Naive B cell (primary cell): ENCODE results near the gene ZNF784. TPM values are rescaled to one million over a fixed set of nuclear protein-coding genes. Genes with fewer than 3 reads are reported as not detected.

Experiments
- ATAC-seq, 2 donors: fragments of 150-1000 bp; cut with Tn5 transposase; 2 replicates each; pipeline ENCODE4 v1.10.0; 2021; ENCODE audit warnings: low read depth in 2 of 2, mild to moderate bottlenecking in 2 of 2, moderate library complexity in 2 of 2
- DNase-seq: peaks from one replicate; pipeline ENCODE4 v3.0.0; 2022
- H3K27ac Mint-ChIP-seq, 6 donors: one replicate each; pipeline ENCODE4 v1.8.0; 2020 to 2022; ENCODE audit warnings: mild to moderate bottlenecking in 6 of 6, mixed read lengths in 6 of 6, moderate library complexity in 5 of 6, inconsistent platforms in 2 of 6
- H3K27me3 Mint-ChIP-seq, 3 donors: one replicate each; pipeline ENCODE4 v1.8.0; 2021 to 2022; ENCODE audit warnings: mixed read lengths in 3 of 3, mild to moderate bottlenecking in 1 of 3
- H3K36me3 Mint-ChIP-seq, 2 donors: one replicate each; pipeline ENCODE4 v1.8.0; 2020 to 2022; ENCODE audit warnings: mixed read lengths in 2 of 2, inconsistent platforms in 1 of 2, mild to moderate bottlenecking in 1 of 2
- H3K4me1 Mint-ChIP-seq, 3 donors: one replicate each; pipeline ENCODE4 v1.8.0; 2020 to 2022; ENCODE audit warnings: mixed read lengths in 3 of 3, inconsistent platforms in 1 of 3, mild to moderate bottlenecking in 1 of 3, moderate library complexity in 1 of 3
- H3K4me3 Mint-ChIP-seq, 8 donors: one replicate each; pipeline ENCODE4 v1.8.0; 2020 to 2022; ENCODE audit warnings: mild to moderate bottlenecking in 8 of 8, mixed read lengths in 8 of 8, moderate library complexity in 8 of 8, inconsistent platforms in 2 of 8
- H3K9me3 Mint-ChIP-seq, 7 donors: one replicate each; pipeline ENCODE4 v1.8.0; 2020 to 2022; ENCODE audit warnings: mixed read lengths in 7 of 7, mild to moderate bottlenecking in 5 of 7, inconsistent platforms in 2 of 7, moderate library complexity in 1 of 7
- polyA plus RNA-seq, 6 donors: library from polyadenylated mRNA; unstranded; fragments of 300-500 nt; fragmentation: Illumina TruSeq; gene quantifications; one replicate each; pipeline ENCODE4 v1.2.3, GENCODE V29; 2021; ENCODE audit warnings: low read depth in 6 of 6

Gene ZNF784
- polyA plus RNA-seq, 6 donors from 2014 or later: 0.95 to 3.5 (median 2.7) TPM; not detected in 1

- Mint-ChIP-seq H3K4me3 (peak overlapping the region in 1 of 8 donors; percentile 29), H3K27ac (peak overlapping the region in 2 of 6 donors; percentile 26 to 49), H3K4me1 (peaks cover 12 to 31% (median 20%) of the 10 kb centered on the region in 3 donors), H3K9me3 (peaks cover 0 to 5% (median 0%) of the 10 kb centered on the region in 7 donors), H3K36me3 (no peaks in the 10 kb centered on the region), H3K27me3 (no peaks in the 10 kb centered on the region)
- no peak for DNase-seq
- no peak for ATAC-seq
Observed at GRCh38 chr19:55620410-55621204, 3.8 kb downstream of the ZNF784 start.

GRCh38 chr19:55619286-55619685 is 5.1 kb downstream of the ZNF784 start:
- Mint-ChIP-seq H3K27ac (peak overlapping the region in 2 of 6 donors; percentile 6 to 38), H3K4me1 (peaks cover 8 to 22% (median 15%) of the 10 kb centered on the region in 3 donors), H3K9me3 (peaks cover 0 to 5% (median 0%) of the 10 kb centered on the region in 7 donors), H3K27me3 (no peaks in the 10 kb centered on the region), H3K36me3 (no peaks in the 10 kb centered on the region), H3K4me3 (no peak overlapping the region)
- no peak for ATAC-seq
- DNase-seq: no peak

DNA sequence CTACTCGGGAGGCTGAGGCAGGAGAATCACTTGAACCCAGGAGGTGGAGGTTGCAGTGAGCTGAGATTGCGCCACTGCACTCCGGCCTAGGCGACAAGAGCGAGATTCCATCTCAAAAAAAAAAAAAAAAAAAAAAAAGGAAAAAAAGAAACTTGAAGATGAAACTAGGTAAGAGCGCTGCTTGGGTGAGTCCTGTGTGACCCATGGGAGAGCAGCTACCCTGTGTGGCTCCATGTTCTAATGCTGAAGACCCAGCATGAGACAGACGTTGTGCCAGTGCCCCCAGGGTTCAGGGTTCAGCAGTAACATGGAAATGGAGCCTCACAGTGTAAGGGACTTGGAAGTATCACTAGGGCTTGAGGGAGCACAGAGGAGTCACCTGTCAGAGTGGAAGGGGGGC is 5.9 kb downstream of the ZNF784 start:
- no peak for DNase-seq
- H3K4me1 Mint-ChIP-seq: peaks cover 4 to 13% (median 9%) of the 10 kb centered on the region in 3 donors
- no peaks in the 10 kb centered on the region for H3K36me3 Mint-ChIP-seq
- no peak for ATAC-seq
- peak overlapping the region in 1 of 6 donors; percentile 57 for H3K27ac Mint-ChIP-seq
- no peak overlapping the region for H3K4me3 Mint-ChIP-seq
- H3K9me3 Mint-ChIP-seq: no peaks in the 10 kb centered on the region
- H3K27me3 Mint-ChIP-seq: no peaks in the 10 kb centered on the region

- Mint-ChIP-seq H3K4me1 (peaks cover 12 to 18% (median 14%) of the 10 kb centered on the region in 3 donors), H3K9me3 (no peaks in the 10 kb centered on the region), H3K36me3 (no peaks in the 10 kb centered on the region), H3K4me3 (no peak overlapping the region), H3K27me3 (no peaks in the 10 kb centered on the region), H3K27ac (peak overlapping the region in 2 of 6 donors; percentile 61 to 69)
- no peak for DNase-seq
- ATAC-seq: no peak
Observed at GRCh38 chr19:55617426-55617825, 6.9 kb downstream of the ZNF784 start.

- H3K27me3 Mint-ChIP-seq: no peaks in the 10 kb centered on the region
Observed at GRCh38 chr19:55616395-55616875, 7.9 kb downstream of the ZNF784 start.

DNA sequence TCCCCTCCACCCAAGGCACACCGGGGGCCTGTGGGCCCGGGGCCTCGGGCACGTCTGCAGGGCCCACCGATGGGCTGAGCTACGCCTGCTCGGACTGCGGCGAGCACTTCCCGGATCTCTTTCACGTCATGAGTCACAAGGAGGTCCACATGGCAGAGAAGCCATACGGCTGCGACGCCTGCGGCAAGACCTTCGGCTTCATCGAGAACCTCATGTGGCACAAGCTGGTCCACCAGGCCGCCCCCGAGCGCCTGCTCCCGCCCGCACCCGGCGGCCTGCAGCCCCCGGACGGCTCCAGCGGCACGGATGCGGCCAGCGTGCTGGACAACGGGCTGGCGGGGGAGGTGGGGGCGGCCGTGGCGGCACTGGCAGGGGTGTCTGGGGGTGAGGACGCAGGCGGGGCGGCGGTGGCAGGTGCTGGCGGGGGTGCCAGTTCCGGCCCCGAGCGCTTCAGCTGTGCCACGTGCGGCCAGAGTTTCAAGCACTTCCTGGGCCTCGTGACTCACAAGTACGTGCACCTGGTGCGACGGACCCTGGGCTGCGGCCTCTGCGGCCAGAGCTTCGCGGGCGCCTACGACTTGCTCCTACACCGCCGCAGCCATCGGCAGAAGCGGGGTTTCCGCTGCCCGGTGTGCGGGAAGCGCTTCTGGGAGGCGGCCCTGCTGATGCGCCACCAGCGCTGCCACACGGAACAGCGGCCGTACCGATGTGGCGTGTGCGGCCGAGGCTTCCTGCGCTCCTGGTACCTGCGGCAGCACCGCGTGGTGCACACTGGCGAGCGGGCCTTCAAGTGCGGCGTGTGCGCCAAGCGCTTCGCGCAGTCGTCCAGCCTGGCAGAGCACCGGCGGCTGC is 8.6 kb downstream of the ZNF784 start:
- Mint-ChIP-seq H3K4me1 (peaks cover 29 to 32% (median 30%) of the 10 kb centered on the region in 3 donors), H3K27ac (no peak overlapping the region), H3K9me3 (no peaks in the 10 kb centered on the region), H3K27me3 (no peaks in the 10 kb centered on the region), H3K4me3 (no peak overlapping the region), H3K36me3 (no peaks in the 10 kb centered on the region)
- DNase-seq (no peak), ATAC-seq (no peak)

More at GRCh38 chr19:55616395-55616875, 7.9 kb downstream of the ZNF784 start:
- no peaks in the 10 kb centered on the region for H3K9me3 Mint-ChIP-seq
- H3K4me1 Mint-ChIP-seq: peaks cover 22 to 28% (median 24%) of the 10 kb centered on the region in 3 donors
- no peak overlapping the region for H3K27ac Mint-ChIP-seq
- no peak overlapping the region for H3K4me3 Mint-ChIP-seq
- H3K36me3 Mint-ChIP-seq: no peaks in the 10 kb centered on the region
- DNase-seq: no peak
- no peak for ATAC-seq

GRCh38 chr19:55614711-55615542 is 9.4 kb downstream of the ZNF784 start:
- Mint-ChIP-seq H3K4me3 (no peak overlapping the region), H3K36me3 (peaks cover under 1 to 3% of the 10 kb centered on the region in 2 donors), H3K27ac (peak overlapping the region in 1 of 6 donors; percentile 76), H3K27me3 (no peaks in the 10 kb centered on the region), H3K4me1 (peaks cover 32 to 35% (median 34%) of the 10 kb centered on the region in 3 donors), H3K9me3 (no peaks in the 10 kb centered on the region)
- ATAC-seq: no peak
- DNase-seq: no peak

GRCh38 chr19:55613930-55614710 is 10.2 kb downstream of the ZNF784 start:
- Mint-ChIP-seq H3K4me3 (no peak overlapping the region), H3K9me3 (no peaks in the 10 kb centered on the region), H3K27me3 (no peaks in the 10 kb centered on the region), H3K4me1 (peaks cover 39 to 42% (median 40%) of the 10 kb centered on the region in 3 donors), H3K27ac (peak overlapping the region in 1 of 6 donors; percentile 76), H3K36me3 (peaks cover 4 to 7% of the 10 kb centered on the region in 2 donors)
- ATAC-seq (no peak), DNase-seq (no peak)

GRCh38 chr19:55613396-55613795 is 11.0 kb downstream of the ZNF784 start:
- peaks cover 45 to 47% (median 46%) of the 10 kb centered on the region in 3 donors for H3K4me1 Mint-ChIP-seq
- H3K27me3 Mint-ChIP-seq: no peaks in the 10 kb centered on the region
- H3K27ac Mint-ChIP-seq: peak overlapping the region in 1 of 6 donors; percentile 59
- no peak for DNase-seq
- peaks cover 4 to 7% of the 10 kb centered on the region in 2 donors for H3K36me3 Mint-ChIP-seq
- ATAC-seq: no peak
- no peaks in the 10 kb centered on the region for H3K9me3 Mint-ChIP-seq
- no peak overlapping the region for H3K4me3 Mint-ChIP-seq

- ATAC-seq: peak; percentile 85 to 88
- H3K4me3 Mint-ChIP-seq: peak overlapping the region in 6 of 8 donors; percentile 10 to 83 (median 41)
- peaks cover 51 to 58% (median 55%) of the 10 kb centered on the region in 3 donors for H3K4me1 Mint-ChIP-seq
- no peaks in the 10 kb centered on the region for H3K27me3 Mint-ChIP-seq
- DNase-seq: no peak
- peaks cover 4 to 14% of the 10 kb centered on the region in 2 donors for H3K36me3 Mint-ChIP-seq
- H3K27ac Mint-ChIP-seq: peak overlapping the region; percentile 46 to 93 (median 82)
- no peaks in the 10 kb centered on the region for H3K9me3 Mint-ChIP-seq
Observed at GRCh38 chr19:55611983-55612645, 12.3 kb downstream of the ZNF784 start.

- ATAC-seq (no peak), DNase-seq (no peak)
- Mint-ChIP-seq H3K27me3 (no peaks in the 10 kb centered on the region), H3K9me3 (no peaks in the 10 kb centered on the region), H3K4me1 (peaks cover 58 to 64% (median 61%) of the 10 kb centered on the region in 3 donors), H3K27ac (peak overlapping the region in 3 of 6 donors; percentile 7 to 91 (median 33)), H3K4me3 (peak overlapping the region in 2 of 8 donors; percentile 16 to 35), H3K36me3 (peaks cover 4 to 14% of the 10 kb centered on the region in 2 donors)
Observed at GRCh38 chr19:55611300-55611982, 12.9 kb downstream of the ZNF784 start.
